ENCODE results near the gene SLC29A4. TPM values are rescaled to one million over a fixed set of nuclear protein-coding genes. Genes with fewer than 3 reads are reported as not detected.
"Not testable (repeated sequence)": the region's sequence is repeated elsewhere in the genome, so short reads cannot be mapped to it uniquely, and the experiment has no call there.

SLC29A4 gene
- total and polyA plus RNA-seq, 4 donors, result 0.13 to 2.2 (median 0.69) TPM

DNA sequence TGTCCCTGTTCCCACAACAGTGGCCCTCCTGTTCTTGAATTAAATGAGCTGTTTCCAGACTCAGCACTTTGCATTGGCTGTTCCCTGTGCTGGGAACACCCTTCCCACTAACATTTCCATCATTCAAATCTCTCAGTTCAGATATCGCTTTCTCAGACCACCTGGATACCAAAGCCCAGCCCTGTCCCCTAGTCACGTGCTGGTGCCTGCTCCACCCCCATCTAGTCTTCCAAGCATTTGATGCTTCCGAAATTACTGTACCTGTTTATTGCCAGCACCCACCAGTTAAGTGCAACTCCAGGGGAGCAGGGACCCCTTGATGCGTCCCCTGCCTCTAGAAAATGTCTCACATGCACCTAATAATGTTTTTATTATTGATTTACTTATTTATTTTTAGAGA lies 3.0 kb upstream of the SLC29A4 start:
- intact Hi-C loops (cut with DNase I), result no loop called here
- Histone ChIP-seq H3K4me1 (ENCODE audit: control insufficient read depth in 1 of 2, insufficient read depth in 2 of 2, low read length in 2 of 2) (no peaks in the 10 kb centered on the region), H3K27ac (ENCODE audit: low read depth in 1 of 2, low read length in 2 of 2) (no peak overlapping the region), H3K27me3 (ENCODE audit: control insufficient read depth in 1 of 2, insufficient read depth in 2 of 2, low read length in 1 of 2) (no peaks in the 10 kb centered on the region), H3K9me3 (ENCODE audit: control insufficient read depth, low read length) (no peaks in the 10 kb centered on the region), H3K4me3 (ENCODE audit: low read length in 2 of 2) (no peak overlapping the region), H3K36me3 (ENCODE audit: control insufficient read depth in 1 of 2, insufficient read depth in 2 of 2, low read length in 1 of 2) (no peaks in the 10 kb centered on the region)
- ATAC-seq (ENCODE audit: low FRiP score) (no peak), DNase-seq (no peak)
- WGBS, 2 donors, result 84 to 90% methylated on average over 4 of the region's 4 CpGs

DNA sequence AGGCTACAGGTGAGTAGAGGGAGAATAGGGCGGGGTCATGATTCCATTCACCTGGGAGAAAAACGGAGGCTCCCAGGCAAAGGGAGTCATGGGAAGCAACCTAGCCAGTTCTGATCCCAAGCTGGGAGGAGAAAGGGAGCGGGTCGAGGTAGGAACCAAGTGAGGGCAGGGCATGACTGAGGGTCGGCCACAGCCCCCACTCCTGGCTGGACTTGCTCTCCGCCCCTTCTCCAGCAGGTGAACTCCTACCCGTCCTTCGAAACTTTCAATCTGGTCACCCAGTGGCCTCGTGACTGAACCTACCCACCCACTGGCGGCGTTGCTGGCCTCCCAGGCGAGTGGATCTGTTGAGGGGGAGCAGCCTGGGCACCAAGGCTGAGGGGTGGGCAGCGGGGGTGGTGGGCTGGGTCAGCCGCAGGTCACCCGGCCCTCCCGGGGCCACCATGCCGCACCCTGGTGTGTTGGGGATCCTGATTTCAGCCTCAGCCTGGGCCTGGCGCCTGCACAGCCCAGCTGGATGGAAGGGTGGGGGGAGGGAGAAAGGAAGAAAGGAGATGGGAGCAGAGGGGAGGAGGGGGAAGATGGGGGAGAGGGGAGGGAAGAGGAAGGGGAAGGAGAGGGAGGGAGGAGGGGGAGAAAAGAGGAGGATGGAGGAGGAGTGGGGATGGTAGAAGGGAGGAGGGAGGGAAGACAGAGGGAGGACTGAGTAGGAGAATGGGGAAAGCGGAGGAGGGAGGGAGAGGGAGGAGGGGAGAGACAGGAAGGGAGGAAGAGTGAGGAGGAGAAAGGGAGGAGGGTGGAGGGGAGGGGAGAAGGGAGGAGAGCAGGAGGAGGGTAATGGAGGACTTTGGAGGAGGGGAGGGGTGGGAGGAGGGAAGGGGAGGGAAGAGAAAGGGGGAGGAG lies 894 bp upstream of the SLC29A4 start:
- WGBS, 2 donors, result 55 to 60% methylated on average over 19 of the region's 19 CpGs
- ATAC-seq (ENCODE audit: low FRiP score); DNase-seq; intact Hi-C loops (cut with DNase I); H3K27ac ChIP-seq (ENCODE audit: low read depth in 1 of 2, low read length in 2 of 2); H3K36me3 ChIP-seq (ENCODE audit: control insufficient read depth in 1 of 2, insufficient read depth in 2 of 2, low read length in 1 of 2); H3K4me3 ChIP-seq (ENCODE audit: low read length in 2 of 2); H3K9me3 ChIP-seq (ENCODE audit: control insufficient read depth, low read length); H3K4me1 ChIP-seq (ENCODE audit: control insufficient read depth in 1 of 2, insufficient read depth in 2 of 2, low read length in 2 of 2); H3K27me3 ChIP-seq (ENCODE audit: control insufficient read depth in 1 of 2, insufficient read depth in 2 of 2, low read length in 1 of 2): not testable (repeated sequence)

DNA sequence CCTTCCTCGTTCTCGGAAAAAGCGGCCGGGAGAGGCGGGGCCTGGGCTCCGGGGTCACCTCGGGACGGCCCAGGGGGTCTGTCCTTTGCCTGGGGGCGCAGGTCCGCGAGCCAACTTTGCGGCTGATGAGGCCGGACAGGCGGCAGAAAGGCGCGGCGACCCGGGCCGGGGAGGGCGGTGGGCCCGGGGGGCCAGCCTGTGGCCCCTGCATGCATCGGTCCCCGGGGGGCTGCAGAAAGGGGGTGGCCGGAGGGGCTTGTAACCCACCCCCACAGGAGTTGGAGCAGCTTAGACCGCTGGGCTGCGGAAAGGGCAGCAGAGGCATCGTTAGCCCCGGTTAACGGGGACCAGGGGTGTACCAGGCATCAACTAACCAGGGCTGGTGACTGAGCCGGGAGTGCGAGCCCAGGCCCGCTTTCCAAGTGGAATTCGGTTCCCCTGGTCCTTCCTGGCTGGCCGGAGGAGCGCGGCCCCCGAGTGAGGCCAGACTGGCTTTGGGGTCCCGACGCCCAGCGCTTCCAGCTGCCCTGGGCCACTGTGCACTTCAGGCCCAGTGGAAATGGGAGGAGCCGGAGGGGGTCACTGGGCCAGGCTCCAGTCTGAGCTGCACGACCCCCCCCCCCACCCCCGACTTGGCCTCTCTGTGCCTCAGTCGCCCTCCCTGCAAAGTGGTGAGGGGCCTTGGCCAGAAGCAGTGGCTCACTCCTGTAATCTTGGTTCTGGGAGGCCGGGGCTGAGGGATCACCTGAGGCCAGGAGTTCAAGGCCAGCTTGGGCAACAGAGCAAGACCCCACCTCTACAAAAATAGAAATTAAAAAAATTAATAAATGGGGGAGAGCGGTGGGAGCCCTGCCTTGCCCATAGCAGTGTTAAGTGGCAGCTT lies 919 bp downstream of the SLC29A4 start:
- intact Hi-C loops (cut with DNase I), result no loop called here
- peak; percentile 26 for ATAC-seq (ENCODE audit: low FRiP score)
- WGBS, 2 donors, result 13 to 14% methylated on average over 41 to 46 of the region's 46 CpGs
- DNase-seq, result no peak
- Histone ChIP-seq H3K36me3 (ENCODE audit: control insufficient read depth in 1 of 2, insufficient read depth in 2 of 2, low read length in 1 of 2) (no peaks in the 10 kb centered on the region), H3K27me3 (ENCODE audit: control insufficient read depth in 1 of 2, insufficient read depth in 2 of 2, low read length in 1 of 2) (no peaks in the 10 kb centered on the region), H3K4me1 (ENCODE audit: control insufficient read depth in 1 of 2, insufficient read depth in 2 of 2, low read length in 2 of 2) (no peaks in the 10 kb centered on the region), H3K27ac (ENCODE audit: low read depth in 1 of 2, low read length in 2 of 2) (no peak overlapping the region), H3K4me3 (ENCODE audit: low read length in 2 of 2) (peak overlapping the region; percentile 19 to 46), H3K9me3 (ENCODE audit: control insufficient read depth, low read length) (no peaks in the 10 kb centered on the region)

DNA sequence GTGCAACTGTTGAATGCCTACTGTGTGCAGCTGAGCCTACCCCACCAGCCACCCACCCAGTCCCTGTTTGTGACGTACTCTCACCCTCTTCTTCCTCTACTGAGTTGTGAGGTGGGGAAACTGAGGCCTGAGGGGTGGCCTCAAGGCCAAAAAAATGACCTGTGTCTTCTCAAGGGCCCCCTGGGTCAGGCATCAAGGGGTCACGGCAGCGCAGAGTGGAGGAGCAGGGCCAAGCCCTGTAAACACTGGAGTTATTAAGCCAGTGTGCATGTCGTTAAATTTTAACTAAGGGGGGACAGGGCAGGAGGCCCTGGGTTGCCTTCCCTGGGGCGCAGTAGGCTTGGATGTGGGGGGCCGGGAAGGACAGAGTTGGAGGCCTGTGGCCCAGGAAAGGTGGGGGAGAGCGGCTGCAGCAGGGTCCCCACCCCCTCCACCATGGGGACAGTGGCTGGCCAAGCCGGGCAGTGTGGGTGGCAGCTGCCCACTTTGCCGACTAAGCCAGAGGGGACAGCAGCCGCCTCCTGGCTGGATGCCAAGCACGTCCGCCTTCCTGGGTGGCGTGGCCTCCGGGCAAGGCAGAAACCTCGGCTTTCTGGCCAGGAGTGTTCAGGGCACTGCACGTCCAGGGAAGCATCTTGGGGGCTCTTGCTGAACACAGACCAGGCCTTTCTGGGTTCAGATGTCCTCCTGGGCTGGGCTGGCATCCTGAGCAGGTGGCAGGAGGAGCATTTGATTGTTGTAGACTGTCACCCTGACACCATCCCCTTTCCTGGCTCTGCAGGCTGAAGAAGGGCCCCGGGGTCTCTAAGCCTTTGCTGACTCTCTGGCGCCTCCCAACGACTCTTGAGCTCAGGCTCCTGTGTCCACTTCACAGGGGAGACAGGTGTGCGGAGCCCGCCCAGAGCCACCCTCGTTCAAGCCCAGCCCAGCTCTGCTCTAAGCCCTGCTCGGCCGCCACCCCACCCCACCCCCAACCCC lies 1.9 kb downstream of the SLC29A4 start:
- peak in 1 of 2 donors; percentile 87 for DNase-seq
- no peaks in the 10 kb centered on the region for H3K27me3 ChIP-seq (ENCODE audit: control insufficient read depth in 1 of 2, insufficient read depth in 2 of 2, low read length in 1 of 2)
- ATAC-seq (ENCODE audit: low FRiP score), result peak; percentile 15
- H3K9me3 ChIP-seq (ENCODE audit: control insufficient read depth, low read length), result no peaks in the 10 kb centered on the region
- no peaks in the 10 kb centered on the region for H3K36me3 ChIP-seq (ENCODE audit: control insufficient read depth in 1 of 2, insufficient read depth in 2 of 2, low read length in 1 of 2)
- intact Hi-C loops (cut with DNase I), result no loop called here
- no peak overlapping the region for H3K27ac ChIP-seq (ENCODE audit: low read depth in 1 of 2, low read length in 2 of 2)
- 38 to 44% methylated on average over 24 of the region's 24 CpGs for WGBS, 2 donors
- no peak overlapping the region for H3K4me3 ChIP-seq (ENCODE audit: low read length in 2 of 2)
- no peaks in the 10 kb centered on the region for H3K4me1 ChIP-seq (ENCODE audit: control insufficient read depth in 1 of 2, insufficient read depth in 2 of 2, low read length in 2 of 2)

DNA sequence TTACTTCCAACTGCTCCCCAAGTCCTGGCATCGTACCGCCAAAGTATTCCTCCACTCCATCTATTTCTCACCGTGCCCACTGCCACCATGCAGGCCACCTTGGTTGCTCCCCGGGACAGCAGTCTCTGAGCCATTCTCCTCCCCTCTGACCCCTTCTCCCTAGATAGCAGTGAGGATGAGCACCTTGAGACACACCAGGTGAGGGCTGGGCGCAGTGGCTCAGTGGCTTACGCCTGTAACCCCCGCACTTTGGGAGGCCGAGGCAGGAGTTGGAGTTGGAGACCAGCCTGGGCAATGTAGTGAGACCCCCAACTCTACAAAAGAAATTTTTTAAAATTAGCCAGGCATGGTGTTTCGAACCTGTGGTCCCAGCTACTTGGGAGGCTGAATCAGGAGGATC lies 4.2 kb downstream of the SLC29A4 start:
- H3K4me1 ChIP-seq (ENCODE audit: control insufficient read depth in 1 of 2, insufficient read depth in 2 of 2, low read length in 2 of 2), result no peaks in the 10 kb centered on the region
- ATAC-seq (ENCODE audit: low FRiP score) (no peak), DNase-seq (no peak)
- intact Hi-C loops (cut with DNase I), result no loop called here
- no peak overlapping the region for H3K4me3 ChIP-seq (ENCODE audit: low read length in 2 of 2)
- H3K27ac ChIP-seq (ENCODE audit: low read depth in 1 of 2, low read length in 2 of 2), result no peak overlapping the region
- no peaks in the 10 kb centered on the region for H3K27me3 ChIP-seq (ENCODE audit: control insufficient read depth in 1 of 2, insufficient read depth in 2 of 2, low read length in 1 of 2)
- no peaks in the 10 kb centered on the region for H3K9me3 ChIP-seq (ENCODE audit: control insufficient read depth, low read length)
- no peaks in the 10 kb centered on the region for H3K36me3 ChIP-seq (ENCODE audit: control insufficient read depth in 1 of 2, insufficient read depth in 2 of 2, low read length in 1 of 2)
- 87 to 94% methylated on average over 9 of the region's 9 CpGs for WGBS, 2 donors

DNA sequence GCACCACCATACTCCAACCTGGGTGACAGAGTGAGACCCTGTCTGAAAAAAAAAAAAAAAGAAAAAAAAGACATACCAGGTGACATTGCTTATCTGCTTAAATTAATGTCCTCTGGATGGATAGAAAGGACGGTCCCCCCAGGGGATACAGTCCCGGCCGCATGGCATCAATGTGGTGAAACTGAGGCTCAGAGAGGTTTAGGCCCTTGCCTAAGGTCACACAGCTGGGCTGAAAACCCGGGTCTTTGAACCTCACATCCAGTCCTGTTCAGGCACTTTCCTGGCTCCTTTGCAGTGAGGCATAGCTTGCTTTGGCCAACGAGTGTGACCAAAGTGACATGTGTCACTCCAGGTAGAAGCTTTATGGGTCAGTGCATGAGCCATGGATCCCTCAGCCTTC lies 4.6 kb downstream of the SLC29A4 start:
- H3K27me3 ChIP-seq (ENCODE audit: control insufficient read depth in 1 of 2, insufficient read depth in 2 of 2, low read length in 1 of 2); H3K9me3 ChIP-seq (ENCODE audit: control insufficient read depth, low read length); H3K27ac ChIP-seq (ENCODE audit: low read depth in 1 of 2, low read length in 2 of 2); H3K4me1 ChIP-seq (ENCODE audit: control insufficient read depth in 1 of 2, insufficient read depth in 2 of 2, low read length in 2 of 2); H3K36me3 ChIP-seq (ENCODE audit: control insufficient read depth in 1 of 2, insufficient read depth in 2 of 2, low read length in 1 of 2); H3K4me3 ChIP-seq (ENCODE audit: low read length in 2 of 2); DNase-seq; intact Hi-C loops (cut with DNase I); ATAC-seq (ENCODE audit: low FRiP score): not testable (repeated sequence)
- WGBS, 2 donors, result 87 to 97% methylated on average over 5 of the region's 5 CpGs

DNA sequence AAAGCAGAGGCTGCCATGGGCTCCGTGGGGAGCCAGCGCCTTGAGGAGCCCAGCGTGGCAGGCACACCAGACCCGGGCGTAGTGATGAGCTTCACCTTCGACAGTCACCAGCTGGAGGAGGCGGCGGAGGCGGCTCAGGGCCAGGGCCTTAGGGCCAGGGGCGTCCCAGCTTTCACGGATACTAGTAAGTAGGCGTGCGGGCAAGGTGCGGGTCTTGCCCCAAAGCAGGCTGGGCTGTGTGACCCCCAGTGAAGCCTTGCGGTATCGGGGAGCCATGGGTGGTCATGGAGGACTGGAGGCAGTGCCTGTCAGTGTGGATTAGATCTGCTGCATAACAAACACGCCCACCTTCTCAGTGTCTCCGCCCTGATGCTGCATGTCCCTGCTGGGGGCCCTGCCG lies 5.1 kb downstream of the SLC29A4 start:
- H3K4me1 ChIP-seq (ENCODE audit: control insufficient read depth in 1 of 2, insufficient read depth in 2 of 2, low read length in 2 of 2), result no peaks in the 10 kb centered on the region
- H3K9me3 ChIP-seq (ENCODE audit: control insufficient read depth, low read length), result no peaks in the 10 kb centered on the region
- intact Hi-C loops (cut with DNase I), result no loop called here
- H3K4me3 ChIP-seq (ENCODE audit: low read length in 2 of 2), result no peak overlapping the region
- H3K27me3 ChIP-seq (ENCODE audit: control insufficient read depth in 1 of 2, insufficient read depth in 2 of 2, low read length in 1 of 2), result no peaks in the 10 kb centered on the region
- WGBS, 2 donors, result 93 to 96% methylated on average over 19 of the region's 19 CpGs
- no peaks in the 10 kb centered on the region for H3K36me3 ChIP-seq (ENCODE audit: control insufficient read depth in 1 of 2, insufficient read depth in 2 of 2, low read length in 1 of 2)
- ATAC-seq (ENCODE audit: low FRiP score) (no peak), DNase-seq (no peak)
- no peak overlapping the region for H3K27ac ChIP-seq (ENCODE audit: low read depth in 1 of 2, low read length in 2 of 2)

DNA sequence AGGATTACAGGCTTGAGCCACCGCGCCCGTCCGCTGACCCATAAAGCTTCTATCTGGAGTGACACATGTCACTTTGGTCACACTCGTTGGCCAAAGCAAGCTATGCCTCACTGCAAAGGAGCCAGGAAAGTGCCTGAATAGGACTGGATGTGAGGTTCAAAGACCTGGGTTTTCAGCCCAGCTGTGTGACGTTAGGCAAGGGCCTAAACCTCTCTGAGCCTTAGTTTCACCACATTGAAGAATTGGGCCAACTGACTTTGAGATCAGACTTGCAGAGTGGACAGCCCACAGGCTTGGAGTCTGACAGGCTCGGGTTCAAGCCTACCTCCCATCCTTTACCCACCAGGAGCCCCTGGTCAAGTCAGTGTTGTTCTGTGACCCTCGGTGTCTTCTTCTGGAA lies 5.8 kb downstream of the SLC29A4 start:
- 93 to 95% methylated on average over 8 of the region's 8 CpGs for WGBS, 2 donors
- intact Hi-C loops (cut with DNase I); H3K9me3 ChIP-seq (ENCODE audit: control insufficient read depth, low read length): not testable (repeated sequence)

More for the DNA sequence above, 5.8 kb downstream of the SLC29A4 start:
- not testable (repeated sequence) for H3K4me1 ChIP-seq (ENCODE audit: control insufficient read depth in 1 of 2, insufficient read depth in 2 of 2, low read length in 2 of 2); H3K4me3 ChIP-seq (ENCODE audit: low read length in 2 of 2); H3K36me3 ChIP-seq (ENCODE audit: control insufficient read depth in 1 of 2, insufficient read depth in 2 of 2, low read length in 1 of 2); H3K27ac ChIP-seq (ENCODE audit: low read depth in 1 of 2, low read length in 2 of 2); ATAC-seq (ENCODE audit: low FRiP score); DNase-seq; H3K27me3 ChIP-seq (ENCODE audit: control insufficient read depth in 1 of 2, insufficient read depth in 2 of 2, low read length in 1 of 2)
